HG03139 (cell line): ENCODE results near the gene RASL11A.
"Not testable (repeated sequence)": the region's sequence is repeated elsewhere in the genome, so short reads cannot be mapped to it uniquely, and the experiment has no call there.

Experiments used
- ATAC-seq: cut with Tn5 transposase; IDR thresholded peaks from one replicate; pipeline ENCODE4 v1.9.1; 2021; ENCODE audit not compliant: unreplicated experiment

Gene RASL11A

GRCh38 chr13:27296496-27296895 is 25.9 kb downstream of the RASL11A start:
- no peak for ATAC-seq

- no peak for ATAC-seq
Measured at GRCh38 chr13:27298849-27299248, 28.2 kb downstream of the RASL11A start.

GRCh38 chr13:27300406-27300805 is 29.8 kb downstream of the RASL11A start:
- ATAC-seq: not testable (repeated sequence)

GRCh38 chr13:27300941-27301586 is 30.4 kb downstream of the RASL11A start:
- no peak for ATAC-seq

- ATAC-seq: no peak
Measured at GRCh38 chr13:27302643-27303262, 32.1 kb downstream of the RASL11A start.

GRCh38 chr13:27304099-27304498 is 33.5 kb downstream of the RASL11A start:
- no peak for ATAC-seq

GRCh38 chr13:27304611-27305010 is 34.0 kb downstream of the RASL11A start:
- ATAC-seq: no peak

GRCh38 chr13:27306364-27306763 is 35.7 kb downstream of the RASL11A start:
- no peak for ATAC-seq

GRCh38 chr13:27308941-27309340 is 38.3 kb downstream of the RASL11A start:
- ATAC-seq: no peak

- no peak for ATAC-seq
Measured at GRCh38 chr13:27309401-27309958, 38.9 kb downstream of the RASL11A start.

GRCh38 chr13:27309967-27310598 is 39.5 kb downstream of the RASL11A start:
- ATAC-seq: no peak

GRCh38 chr13:27310946-27311345 is 40.3 kb downstream of the RASL11A start:
- ATAC-seq: no peak

- ATAC-seq: no peak
Measured at GRCh38 chr13:27311518-27312210, 41.0 kb downstream of the RASL11A start.

GRCh38 chr13:27313770-27314169 is 43.1 kb downstream of the RASL11A start:
- ATAC-seq: no peak

- no peak for ATAC-seq
Measured at GRCh38 chr13:27319404-27319803, 48.8 kb downstream of the RASL11A start.

- no peak for ATAC-seq
Measured at GRCh38 chr13:27321468-27322431, 51.1 kb downstream of the RASL11A start.

- ATAC-seq: not testable (repeated sequence)
Measured at GRCh38 chr13:27322443-27322842, 51.8 kb downstream of the RASL11A start.
